HG03045 (cell line): Measurements from ENCODE around the gene RBBP5.

Experiments
- ATAC-seq: cut with Tn5 transposase; IDR thresholded peaks from one replicate; pipeline ENCODE4 v1.9.1; 2021; ENCODE audit warnings: mild to moderate bottlenecking, moderate library complexity; ENCODE audit not compliant: unreplicated experiment

The RBBP5 gene

DNA sequence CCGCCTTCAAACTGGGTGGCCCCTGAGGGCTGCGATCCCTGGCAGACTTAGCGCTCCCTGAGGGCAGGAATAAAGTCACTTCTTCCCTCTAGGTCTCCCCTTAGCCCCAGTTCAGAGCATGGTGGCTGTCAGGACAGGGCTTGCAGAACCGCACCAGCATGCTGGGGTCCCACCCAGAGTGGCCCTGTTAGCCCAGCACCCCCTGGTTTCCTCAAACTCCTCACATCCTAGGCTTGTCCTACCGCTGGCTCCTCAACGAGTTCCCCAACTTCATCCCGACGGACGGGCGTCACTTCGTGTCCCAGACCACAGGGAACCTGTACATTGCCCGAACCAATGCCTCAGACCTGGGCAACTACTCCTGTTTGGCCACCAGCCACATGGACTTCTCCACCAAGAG is 62.9 kb downstream of the RBBP5 start:
- ATAC-seq: no peak

DNA sequence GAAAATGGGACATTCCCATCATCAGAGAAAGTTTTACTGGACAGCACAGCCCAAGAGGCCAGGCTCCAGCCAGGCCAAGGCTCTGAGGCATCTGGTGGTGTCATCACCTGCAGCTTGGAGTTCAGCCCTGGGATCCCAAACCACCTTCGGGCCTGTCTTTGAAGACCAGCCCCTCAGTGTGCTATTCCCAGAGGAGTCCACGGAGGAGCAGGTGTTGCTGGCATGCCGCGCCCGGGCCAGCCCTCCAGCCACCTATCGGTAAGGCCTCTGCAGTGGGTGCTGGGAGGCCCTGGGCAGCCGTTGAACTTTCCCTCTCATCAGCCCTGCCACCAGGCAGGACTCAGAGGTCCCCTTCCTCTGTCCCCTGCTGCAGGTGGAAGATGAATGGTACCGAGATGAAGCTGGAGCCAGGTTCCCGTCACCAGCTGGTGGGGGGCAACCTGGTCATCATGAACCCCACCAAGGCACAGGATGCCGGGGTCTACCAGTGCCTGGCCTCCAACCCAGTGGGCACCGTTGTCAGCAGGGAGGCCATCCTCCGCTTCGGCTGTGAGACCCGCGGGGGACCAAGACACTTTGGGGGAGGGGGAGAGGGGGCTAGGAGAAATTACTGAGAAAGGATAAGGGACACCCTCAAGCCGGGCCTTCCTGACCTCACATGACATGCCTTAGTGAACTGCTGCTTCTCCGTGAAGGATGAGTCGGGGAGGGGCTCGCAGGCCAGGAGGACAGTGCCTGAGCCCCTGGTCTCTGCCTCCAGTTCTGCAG is 63.8 kb downstream of the RBBP5 start:
- ATAC-seq: no peak

DNA sequence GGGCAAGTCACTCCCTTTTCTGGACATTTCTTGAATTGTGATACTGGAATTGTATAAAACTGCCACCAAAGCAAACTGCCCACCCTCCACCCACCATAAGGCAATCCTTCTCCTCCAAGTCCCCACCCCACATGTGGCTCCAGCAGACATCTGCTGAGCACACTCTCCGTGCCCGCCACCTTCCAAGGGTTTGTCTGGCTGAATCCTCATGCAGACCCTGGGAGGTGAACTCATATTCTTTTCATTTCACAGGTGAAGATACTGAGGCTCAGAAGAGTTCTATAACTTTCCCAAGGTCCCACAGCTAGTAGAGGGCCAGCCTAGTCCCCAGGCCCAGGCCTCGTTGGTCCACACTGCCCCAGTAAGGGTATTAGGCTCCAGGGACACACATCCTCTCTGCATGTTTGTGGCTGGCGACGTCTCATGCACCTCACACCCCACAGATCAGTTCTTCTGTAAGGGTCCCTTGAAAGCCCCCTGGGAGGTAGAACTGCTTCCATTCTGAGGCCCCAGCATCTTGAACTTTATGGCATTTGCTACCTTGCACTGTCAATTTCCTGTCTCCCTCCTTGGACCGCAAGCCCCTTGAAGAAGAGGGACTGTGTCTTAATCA is 64.7 kb downstream of the RBBP5 start:
- no peak for ATAC-seq

DNA sequence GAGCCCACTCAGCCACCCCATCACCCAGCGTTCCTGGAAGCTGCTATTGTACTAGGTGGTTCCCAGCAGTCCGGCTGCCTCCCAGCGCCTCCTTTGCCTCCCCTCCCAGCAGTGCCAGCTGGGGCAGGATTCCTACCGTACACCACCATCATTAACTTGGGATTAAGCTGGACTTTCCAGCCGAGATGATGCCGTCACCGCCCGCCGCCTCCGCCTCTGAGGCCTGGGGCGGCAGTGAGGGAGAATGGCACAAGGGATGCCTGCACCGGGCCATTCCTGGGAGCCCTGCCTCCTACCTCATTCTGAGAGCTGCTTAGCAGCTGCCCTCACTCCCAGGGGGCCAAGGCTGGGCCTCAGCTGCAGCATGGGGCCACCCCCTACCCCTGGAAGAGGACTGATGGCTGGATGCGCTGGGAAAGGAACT is 65.6 kb downstream of the RBBP5 start:
- ATAC-seq: no peak

DNA sequence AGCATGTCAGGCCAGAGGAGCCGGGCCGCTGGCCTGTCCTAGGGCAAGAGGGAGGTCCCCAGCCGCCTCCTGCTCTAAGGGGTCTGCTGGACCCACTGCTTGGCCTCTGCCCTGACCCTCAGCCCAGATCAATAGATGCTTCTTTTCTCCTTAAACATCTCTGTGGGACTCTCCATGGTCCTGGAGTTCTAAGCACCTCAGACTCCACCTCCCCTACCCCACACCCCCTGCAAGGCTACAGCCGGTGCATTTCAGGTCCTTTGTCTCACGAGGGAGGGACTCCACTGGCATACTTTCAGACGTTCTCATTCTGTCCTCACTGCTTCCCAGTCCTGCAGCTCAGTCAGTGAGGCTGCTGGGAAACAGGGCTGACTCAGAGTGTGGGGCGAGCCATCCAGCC is 67.8 kb downstream of the RBBP5 start:
- ATAC-seq: no peak

DNA sequence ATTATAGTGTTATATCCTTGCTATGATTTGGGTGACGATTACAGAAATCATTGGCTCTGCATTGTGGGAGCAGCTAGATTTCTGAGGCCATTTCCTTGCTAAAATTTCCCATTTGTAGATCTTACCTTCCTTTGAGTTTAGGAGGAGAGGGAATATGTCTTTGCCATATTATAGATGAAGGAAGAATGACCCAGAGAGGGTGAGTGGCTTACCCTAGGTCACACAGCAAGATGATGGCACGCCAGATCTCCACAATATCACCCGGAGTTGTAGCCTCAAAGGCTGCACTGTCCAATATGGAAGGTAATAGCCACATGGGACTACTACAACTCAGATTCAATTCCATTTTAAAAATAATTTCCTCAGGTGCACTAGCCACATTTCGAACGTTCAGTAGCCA is 68.5 kb downstream of the RBBP5 start:
- ATAC-seq: no peak

DNA sequence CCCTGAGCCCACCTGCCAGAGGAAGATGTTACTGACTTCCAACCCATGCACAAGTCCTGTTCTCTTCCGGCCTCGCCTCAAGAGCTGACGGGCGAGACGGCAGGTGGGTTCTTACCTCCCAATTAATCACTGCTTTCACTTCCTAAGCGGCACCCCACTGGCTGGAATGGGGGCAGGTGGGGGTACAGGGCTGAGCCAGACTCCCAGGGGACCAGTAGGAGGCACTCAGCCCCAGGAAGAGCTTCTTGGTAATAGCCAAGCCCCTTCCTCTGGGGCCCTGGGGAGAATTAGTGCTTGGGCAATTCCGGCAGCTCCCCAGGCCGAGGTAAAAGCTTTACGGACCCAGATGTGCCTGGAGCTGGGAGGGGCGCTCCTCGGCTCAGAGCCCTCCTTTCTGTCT is 69.1 kb downstream of the RBBP5 start:
- no peak for ATAC-seq

DNA sequence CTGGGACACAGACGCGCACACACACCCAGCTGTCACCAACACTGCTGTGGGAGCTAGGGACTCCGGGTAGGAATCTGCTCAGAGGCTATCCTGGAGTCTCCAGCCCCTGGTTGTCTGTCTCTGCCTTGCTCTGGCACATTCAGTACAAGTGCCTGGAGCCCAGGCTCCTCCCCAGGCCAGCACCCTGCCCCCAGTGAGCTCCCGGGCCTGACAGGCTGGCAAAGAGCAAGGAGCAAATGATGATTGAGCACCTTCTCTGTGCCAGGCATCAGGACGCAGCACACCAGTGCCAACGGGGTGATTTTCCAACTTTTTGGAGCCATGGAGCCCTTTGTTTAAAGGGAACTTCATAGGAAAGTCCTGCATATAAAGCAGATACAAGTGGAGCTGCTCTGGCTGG is 72.3 kb downstream of the RBBP5 start:
- ATAC-seq: no peak

DNA sequence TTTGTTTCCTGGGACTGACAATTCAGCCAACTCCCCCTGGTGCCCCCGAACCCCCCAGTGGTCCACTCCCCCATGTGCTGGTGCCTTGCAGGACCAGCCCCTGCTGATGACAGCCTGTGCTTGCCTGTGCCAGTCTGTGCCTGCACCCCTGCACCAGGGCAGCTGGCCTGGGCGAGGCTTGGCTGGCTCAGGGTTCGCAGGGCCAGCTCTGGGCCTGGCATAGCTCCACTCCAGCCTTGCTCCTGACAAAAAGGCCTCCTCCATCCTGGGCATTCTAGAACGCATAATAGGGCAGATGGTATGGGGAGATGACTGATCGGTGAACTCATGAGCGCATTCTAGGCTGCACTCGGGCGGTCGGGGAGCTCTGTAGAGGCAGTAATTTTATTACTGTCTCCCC is 73.4 kb downstream of the RBBP5 start:
- no peak for ATAC-seq

DNA sequence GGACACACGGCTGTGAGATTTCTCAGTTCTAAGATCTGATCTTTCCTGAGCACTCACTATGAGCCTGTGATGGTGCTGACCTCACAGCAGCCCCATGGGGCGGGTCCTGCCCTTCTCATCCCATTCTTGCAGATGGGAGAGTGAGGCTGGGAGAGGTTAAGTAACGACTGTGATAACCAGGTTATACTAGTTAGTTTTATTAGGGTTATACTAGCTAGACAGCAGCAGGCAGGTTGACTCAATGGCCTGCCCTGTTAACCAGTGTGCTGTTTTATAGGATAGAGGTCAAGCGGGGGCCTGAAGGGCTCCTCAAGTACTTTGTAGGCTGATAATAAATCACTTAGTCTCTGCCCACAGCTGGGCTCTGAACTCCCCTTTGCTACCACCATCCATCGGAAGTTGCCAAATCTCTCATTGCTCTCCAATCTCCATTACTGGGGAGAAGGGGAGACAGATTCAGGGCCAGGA is 74.0 kb downstream of the RBBP5 start:
- ATAC-seq: no peak

DNA sequence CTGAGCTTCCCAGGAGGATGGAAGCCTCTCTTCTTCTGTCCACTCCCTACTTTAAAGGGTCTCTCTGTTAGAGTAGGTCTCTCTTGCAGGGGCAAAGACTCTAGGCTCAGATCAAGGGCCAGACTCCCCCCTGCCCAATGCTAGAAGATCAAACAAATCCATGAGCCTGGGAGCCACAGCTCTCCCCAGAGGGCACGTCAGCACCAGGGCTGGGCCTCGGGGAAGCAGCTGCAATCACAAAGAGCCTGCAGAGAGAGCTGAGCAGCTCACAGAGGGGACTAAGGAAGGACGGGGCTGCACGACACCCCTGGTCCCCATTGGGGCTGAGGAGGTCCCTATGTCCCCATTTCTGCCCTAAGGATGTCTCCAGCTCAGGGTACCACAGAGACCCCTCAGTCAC is 74.9 kb downstream of the RBBP5 start:
- no peak for ATAC-seq

DNA sequence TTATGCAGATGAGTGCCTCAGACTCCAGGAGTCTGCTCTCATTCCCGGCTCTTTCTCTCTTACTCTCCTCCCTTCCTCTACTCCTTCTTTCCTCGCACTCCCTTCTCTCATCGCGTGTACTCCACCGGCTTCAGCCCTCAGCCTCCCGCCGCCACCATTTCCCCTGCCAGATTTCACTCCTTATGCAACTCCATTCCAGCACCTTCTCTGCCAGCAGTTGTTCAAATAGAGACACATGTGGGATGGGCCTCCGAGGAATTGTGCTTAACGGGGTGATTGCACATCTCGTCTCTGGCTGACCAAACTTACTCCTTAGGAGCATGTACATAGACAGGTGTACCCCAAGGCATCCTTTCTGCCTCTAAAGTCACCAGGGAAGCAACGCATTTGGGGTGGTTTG is 76.6 kb downstream of the RBBP5 start:
- no peak for ATAC-seq

DNA sequence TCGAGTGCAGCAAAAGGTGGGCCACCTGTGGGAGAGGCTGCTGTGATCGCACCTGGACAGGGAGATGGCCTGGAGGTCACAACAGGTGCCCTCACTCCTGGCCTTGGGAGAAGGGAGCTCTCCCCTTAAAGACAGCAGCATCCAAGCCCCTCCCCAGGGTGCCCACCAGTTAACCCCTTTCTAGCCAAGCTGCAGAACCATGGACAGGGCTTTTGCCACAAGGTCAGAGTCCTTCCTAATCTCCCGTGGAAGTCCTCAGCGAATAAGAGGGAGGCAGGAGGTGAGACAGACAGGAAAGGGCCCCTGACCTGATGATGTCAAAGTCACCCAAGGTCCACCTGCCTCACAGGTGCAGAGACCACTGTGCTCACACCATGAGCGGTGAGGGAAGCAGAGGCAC is 77.0 kb downstream of the RBBP5 start:
- no peak for ATAC-seq

DNA sequence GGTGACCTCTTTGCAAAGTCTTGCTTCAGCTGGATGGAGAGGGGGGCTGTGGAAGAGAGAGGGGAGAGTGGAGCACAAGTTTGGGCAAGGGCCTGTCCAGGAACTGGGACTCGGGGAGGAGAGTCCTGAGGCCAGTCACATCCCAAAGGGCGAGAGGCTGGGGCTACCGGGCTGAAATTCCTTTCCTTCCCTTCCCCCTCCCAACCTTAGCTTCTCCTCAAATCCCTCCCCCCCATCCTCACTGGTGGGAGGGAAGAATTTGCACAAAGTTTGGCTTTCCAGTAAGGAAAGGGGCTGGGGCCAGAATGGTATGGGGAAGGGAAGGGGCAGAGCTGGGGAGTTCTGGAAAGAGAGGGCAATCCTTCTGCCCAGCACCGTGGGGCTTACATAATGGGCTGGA is 77.9 kb downstream of the RBBP5 start:
- ATAC-seq: no peak

DNA sequence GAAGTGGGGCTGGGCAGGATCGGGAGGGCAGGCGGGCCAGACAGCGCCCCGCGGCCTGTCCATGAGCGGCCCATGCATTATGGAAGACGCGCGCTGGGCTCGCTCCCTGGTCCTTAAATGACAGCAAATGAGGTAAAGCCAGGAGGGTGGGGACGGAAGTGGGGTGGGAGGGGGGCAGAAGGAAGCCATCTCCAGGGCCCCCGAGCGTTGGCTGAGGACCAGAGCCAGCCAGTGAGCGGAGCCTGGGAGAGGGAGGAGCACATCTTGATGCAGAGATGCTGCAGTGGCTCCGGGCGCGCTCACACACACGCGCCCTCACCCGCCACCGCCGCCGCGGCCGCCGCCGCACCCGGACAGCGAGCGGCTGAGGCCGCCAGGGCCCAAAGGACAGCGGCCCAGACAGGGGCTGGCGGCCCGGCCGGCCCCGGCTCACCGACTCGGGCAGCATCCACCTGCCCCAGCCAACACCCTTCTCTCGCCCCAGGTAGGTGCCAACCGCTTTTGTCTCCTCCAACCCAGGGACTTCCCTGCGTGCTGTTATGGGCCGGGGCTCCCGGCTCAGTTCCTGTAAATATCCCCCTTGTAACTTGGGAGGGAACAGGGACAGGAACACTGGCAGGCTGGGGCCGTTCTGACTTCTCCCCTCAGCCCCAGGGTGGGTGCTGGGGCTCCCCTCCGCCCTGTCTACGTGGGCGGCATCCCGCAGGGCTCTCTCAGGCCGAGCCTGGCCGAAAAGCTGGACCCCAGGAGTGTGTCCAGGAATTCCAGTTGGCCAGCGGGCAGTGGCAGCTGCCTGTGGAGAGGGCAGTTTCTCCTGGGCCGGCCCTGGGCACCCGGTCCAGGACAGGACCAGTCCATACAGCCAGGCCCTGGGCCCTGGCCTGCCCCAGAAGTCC is 78.6 kb downstream of the RBBP5 start, which contains the start of gene CNTN2:
Gene CNTN2 (plus strand): TSS at position 302 of the 896 bp plus-strand sequence. CDS start 9,974 bp downstream, outside the sequence.
- ATAC-seq: no peak

DNA sequence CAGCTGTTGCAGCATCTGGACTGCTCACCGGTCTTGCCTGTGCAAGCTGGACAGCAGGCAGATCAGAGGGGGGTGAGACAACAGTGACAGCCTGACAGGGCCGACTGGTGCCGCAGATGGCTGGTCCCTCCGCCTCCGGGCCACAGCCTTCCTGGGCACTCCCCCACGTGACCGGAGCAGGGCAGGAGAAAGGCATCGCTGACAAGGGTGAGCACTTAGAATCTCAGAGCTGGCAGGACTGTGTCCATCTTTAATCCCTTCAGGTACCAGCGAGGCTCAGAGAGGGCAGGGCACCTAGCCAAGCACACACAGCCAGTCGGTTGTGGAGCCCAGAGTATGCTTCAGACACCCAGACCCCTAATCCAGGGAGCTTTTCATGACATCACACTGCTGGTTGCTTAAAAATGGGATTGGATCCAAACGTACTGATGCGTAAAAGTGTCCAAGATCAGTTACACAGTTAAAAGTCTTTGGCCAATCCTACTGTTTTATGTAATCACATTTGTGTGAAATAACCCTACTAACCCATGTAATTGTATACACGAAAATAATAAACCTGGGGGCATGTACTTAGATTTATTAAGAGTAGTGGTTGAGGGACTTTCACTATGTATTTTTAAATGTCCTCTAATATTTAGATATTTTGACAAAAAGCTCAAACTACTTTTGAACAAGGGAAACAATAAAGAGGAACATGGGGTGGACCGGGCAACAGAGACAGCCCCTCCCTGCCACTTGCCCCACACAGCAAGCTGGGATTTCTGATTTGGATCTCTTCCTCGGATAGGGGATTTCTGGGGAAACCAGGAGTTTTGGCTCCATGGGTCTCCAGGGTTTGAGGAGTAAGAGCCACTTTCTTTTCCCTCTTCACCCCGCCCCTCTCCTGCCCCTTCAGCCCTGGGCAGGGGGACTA is 79.5 kb downstream of the RBBP5 start:
- ATAC-seq: no peak

DNA sequence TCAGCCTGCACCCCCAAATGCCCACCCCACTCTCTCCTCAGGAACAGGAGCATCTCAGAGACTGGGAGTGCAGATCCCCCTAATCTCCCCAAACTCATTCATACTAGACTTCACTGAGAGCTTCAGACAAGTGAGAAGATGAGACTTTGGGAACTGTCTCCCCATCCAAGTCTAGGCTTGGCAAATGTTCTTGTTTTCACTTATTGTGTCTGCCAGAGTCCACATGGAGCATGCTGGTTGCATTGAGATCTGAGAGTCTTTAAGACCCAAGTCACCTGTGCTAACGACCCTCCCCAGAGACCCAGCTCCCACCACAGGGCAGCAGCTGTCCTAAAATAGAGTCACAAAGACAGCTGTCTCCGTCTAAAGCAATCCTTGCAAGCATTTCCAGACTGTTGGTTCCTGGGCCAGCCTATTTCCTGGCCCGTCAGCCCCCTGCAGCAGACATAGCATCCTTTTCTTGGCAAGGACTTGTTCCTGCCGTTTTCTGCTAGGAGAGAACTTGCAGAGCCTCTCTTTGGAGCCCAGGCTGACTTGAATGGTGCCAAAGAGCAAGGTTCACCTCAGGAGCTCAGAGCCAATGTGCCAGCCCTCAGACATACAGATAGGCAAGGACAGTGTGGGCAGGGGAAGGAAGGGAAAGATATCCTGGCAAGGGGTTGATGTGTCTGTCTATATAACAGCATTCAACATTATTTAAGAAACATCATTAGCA is 80.6 kb downstream of the RBBP5 start:
- no peak for ATAC-seq

DNA sequence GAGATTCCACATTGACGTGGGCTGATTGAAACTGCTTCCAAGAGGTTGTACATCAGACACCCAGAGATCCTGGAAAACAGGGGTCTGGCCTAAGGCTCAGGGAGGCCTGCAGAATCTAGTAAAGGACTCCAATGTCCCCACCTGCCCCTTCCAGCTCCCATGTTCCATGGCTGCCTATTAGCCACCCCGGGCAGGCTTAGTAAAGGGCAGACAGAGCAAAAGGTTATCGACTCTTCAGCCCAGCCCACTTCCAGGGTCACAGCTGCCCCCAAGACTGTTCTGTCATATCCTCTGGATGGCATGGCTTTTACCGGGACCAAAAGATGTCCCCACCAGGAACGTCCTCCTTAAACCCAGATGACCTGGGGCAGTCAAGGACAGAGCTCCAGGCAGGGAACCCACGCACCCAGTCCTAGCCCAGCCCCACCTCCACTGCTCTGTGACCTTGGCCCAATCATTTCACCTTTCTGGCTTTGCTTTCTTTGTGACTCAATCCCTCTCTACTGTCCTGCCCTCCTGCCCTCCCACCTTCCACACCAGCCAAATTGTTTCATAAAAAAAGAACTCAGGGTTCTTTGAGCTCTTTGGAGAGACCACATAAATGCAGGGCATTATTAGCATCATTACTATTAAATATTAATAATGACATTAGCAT is 83.5 kb downstream of the RBBP5 start:
- ATAC-seq: no peak

DNA sequence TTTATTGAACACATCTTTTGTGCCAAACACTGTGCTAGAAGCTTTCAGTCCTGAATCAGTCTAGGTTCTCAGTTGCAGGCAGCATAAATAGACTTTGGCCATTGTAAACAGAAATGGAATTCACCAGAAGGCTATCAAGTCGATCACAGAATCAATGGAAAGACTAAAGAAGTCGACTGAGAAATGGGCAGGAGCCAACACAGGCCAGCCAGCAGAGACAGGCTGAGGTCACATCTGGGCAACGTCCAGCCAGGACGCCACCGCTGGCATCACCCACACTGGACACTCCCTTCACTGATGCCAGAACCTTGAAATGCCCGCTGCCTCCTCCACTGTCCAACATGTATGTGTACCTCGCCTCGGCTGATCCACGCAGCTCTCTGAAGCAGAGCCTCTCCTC is 84.2 kb downstream of the RBBP5 start:
- no peak for ATAC-seq
